Stimulated activated CD4-positive, alpha-beta T cell treated with anti-CD3 and anti-CD28 coated beads, Interleukin-4, amount 100 ng/mL, for 24 hours (primary cell): Measurements from ENCODE around the gene KIDINS220.

Source experiments
- DNase-seq: peaks from one replicate; pipeline ENCODE4 v3.0.0-alpha.2; 2020

Gene KIDINS220

DNA sequence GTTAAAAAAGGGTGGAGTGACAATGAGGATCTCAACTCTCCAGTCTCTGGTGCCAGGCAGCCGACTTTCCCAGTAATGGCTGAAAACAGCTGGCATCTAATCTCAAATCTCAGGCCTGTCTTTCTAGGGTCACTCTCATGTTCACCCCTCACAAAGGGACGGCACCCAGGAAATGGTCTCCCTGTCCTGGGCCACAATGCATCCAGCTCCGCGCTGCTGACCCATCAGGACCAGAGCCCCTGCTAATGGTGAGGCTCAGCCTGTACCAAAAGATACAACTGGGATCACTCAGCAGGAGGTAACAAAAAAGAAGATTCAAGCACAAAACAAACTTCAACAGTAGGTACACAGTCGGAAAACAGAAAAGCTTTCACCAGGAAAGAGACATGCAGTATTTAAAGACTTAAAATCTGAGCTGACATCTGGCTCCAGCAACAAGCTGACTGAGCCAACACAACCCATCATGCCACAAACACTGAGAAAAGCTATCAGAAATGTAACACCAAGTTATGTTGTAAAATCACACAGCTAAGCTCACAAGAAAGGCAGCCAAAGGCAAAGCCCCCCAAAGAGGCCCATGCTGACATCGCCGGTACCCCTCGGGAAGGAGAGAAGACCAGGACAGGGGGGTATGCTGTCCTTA is 13.6 kb upstream of the KIDINS220 start:
- no peak for DNase-seq

- no peak for DNase-seq
These were observed 11.9 kb upstream of the KIDINS220 start for GRCh38 chr2:8849327-8849726.

DNA sequence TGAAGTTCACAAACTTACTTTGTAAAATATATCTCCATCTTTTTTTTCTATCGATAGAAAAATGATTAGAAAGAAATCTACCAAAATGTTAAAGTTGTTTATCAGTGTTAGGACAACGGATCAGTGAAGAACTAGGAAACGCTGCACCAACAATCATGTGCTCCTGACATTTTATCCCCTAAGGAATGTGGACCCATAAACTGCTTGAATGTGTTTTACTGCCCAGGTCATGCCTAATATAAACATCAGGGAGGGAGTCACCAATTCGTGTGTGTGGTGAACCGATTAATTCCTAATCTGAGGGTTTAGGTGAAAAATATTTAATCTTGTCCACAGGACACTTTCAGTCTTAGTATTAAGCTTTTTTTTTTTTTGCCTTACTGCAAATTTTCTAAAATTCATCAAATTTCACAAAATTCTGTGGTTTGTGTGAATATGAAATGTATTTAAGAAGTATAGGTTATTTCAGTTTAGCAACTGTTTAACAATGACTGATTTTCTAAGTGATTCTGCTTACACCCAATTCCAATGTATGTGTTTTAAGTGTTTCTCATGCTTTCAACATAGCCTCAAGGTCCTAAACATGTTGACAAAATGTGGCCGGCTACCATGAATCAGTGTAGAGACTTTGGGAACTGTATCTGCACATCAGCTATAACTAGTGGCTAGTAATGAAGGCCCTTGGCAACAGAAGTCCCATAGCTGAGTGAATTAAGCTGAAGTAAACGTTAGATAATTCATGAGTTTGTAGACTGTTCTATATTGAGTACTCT is 11.1 kb upstream of the KIDINS220 start:
- DNase-seq = no peak

DNA sequence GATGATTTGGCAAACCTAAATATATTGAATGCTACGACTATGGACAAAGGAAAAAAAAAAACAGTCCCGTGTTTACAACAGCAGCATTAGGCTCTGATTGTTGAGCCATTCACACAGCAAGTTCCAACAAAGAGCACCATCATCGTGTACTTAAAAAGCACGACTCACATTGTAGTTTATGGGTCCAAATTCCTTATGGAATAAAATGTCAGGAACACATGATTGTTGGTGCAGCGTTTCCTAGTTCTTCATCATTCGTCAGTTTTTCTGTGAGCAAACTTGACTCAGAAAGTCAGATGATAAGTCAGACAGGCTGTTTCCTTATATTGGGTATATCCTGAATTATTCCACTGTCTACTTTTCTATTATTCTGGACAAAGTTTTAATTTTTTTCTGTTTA is 10.0 kb upstream of the KIDINS220 start:
- DNase-seq = no peak

DNA sequence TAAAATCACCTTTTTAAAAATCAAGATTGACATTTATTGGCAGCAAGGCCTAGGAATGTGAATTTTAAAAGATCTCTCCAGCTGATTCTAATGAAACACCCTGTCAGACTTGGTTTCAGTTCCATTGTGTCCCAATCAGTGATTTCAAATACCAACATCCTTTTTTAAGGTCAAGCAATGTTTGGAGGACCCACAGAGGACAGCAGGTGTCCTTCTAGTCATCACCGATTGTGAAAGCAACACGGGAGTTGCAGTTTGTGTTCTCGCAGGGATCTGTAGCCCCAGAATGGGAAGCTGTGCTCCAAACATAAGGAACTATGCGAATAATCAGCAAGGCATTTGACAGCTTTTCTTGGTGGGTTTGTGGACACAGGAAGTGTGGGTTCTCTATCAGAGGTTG is 4.5 kb upstream of the KIDINS220 start:
- DNase-seq = no peak

DNA sequence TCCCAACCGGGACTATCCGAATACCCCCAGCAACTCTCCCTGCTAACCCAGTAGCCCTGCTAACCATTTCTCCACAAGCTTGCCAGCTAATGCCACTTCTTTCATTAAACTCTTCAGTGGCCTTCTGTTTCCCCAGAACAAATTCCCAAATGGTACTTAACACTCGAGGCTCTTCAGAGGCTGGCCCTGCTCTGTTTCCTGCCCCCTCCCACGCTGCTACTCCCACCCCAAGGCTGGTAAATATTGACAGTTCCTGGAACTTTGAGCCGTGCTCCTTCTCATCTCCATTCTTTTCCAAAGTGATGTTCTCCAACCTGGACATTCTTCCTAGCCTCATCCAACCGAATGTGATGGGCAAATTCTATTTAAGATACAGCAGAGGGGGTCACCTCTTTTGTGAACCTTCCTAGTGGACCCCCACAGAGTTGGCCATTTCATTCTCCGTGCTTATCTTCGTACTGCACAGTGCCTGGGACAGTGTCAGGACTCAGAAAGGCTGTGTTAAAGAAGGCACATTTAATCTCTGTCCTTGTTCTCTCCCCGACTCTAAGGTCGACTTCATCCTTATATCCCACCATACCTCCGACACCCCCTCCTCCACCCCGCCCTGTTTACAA is 3.2 kb upstream of the KIDINS220 start:
- no peak for DNase-seq

- DNase-seq = no peak
These were observed 2.0 kb upstream of the KIDINS220 start for GRCh38 chr2:8839189-8839965.

- no peak for DNase-seq
These were observed 355 bp upstream of the KIDINS220 start for GRCh38 chr2:8837795-8838140.

DNA sequence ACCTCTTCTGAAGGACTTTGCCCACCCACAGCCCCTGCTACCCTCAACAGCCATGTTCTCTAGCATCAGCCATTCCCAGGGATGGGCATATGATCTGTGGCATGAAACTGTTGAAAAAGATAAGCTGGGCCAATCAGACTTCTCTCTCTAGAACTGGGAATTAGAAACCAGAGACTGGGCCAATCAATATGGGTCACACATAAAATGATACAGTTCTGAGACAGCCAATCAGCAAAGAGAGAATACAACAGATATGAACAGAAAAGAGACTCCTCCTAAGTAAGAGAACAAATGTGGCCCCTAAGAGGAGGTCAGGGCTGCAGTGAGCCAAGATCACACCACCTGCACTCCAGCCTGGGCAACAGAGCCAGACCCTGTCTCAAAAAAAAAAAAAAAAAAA is 2.1 kb downstream of the KIDINS220 start:
- DNase-seq = no peak

DNA sequence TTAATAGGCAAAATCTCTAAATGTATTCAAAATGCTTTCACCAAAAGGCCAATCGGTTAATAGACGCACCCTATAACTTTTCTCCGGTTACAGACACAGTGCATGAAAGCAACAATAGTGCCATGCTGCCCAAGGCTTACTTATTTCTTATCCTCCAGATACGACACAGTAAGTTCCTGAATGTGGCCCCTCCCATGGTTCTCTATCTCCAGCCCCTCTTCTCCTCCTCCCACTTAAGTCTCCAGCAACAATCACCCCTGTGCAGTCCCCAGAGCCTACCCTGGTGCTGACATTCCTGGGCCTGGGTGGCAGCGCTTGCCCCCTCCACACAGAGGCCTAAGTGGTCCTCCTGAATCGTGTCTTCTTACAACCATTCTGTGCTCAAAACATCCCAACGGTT is 3.6 kb downstream of the KIDINS220 start:
- DNase-seq = no peak

GRCh38 chr2:8831516-8831915 is 5.9 kb downstream of the KIDINS220 start:
- DNase-seq = no peak

- no peak for DNase-seq
These were observed 9.7 kb downstream of the KIDINS220 start for GRCh38 chr2:8827729-8828128.

- DNase-seq = no peak
These were observed 15.2 kb downstream of the KIDINS220 start for GRCh38 chr2:8822218-8822617.

- no peak for DNase-seq
These were observed 15.9 kb downstream of the KIDINS220 start for GRCh38 chr2:8821276-8822217.

DNA sequence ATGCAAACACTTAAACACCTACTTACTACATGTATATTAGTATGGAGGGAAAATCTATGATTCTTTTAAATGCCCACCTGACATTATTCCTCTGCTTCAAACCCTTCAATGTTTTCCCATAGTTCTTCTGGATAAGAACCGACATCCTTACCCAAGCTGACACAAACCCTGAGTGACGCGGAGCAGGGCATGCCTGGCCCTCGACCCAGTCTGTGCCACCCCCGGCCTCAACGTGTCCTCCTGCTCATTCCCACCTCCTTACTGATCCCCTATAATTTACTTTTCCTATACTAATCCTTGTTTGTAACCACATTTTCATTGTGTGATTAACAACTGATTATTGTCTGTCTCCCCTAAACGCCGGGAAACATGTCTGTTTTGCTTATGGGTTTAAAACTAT is 17.5 kb downstream of the KIDINS220 start:
- DNase-seq = no peak

DNA sequence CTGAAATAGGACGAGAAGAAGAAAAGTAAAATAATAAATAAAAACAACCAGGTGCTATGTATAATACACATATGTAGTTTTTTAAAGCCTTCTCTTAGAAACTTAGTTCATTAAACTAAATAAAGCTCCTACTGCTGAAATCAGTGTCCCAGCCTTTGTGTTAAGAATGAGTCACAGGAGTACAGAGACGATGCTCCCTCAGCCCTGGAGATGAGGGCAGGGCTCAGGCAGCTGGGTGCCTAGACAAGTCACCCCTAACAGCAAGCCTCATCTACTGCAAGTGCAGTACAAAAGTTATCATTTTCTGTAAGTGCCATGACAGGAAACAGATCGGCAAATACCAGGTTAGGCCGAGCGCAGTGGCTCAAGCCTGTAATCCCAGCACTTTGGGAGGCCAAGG is 18.2 kb downstream of the KIDINS220 start:
- DNase-seq = no peak

- DNase-seq = no peak
These were observed 20.2 kb downstream of the KIDINS220 start for GRCh38 chr2:8817221-8817620.

DNA sequence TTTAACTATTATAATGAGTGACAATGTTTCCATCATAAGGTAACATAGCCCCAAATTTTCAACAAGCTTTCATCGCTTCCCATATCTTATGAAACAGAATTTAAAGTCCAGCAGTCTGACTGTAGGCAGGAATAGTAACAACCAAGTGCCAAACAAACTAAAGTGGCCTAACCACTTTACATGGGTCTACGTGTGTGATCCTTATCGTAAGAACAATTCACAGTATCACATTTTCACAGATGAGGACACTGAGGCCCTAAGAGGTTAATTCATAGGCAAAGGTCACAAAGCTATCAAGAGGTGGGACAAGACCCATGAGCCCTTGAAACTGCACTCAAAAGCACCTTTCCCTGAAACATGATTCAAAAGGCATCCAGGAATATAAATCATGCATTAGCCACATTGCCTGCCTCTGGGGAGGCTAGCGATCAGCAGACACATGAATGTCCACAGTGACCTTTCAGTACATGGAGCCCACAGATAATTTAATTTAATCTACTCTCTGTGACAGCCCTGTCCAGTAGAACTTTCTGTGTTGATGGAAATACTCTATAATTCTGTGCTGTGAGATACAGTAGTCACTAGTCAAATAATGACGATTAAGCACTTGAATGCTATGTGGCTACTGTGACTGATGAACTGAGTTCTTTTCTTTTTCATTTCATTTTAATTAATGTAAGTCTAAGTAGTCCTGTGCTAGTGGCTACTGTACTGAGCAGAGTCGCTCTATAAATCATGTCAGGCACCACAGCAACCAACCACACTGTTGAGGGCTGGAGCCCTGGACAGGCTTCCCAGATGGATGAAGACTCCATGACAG is 30.3 kb downstream of the KIDINS220 start:
- DNase-seq = no peak

DNA sequence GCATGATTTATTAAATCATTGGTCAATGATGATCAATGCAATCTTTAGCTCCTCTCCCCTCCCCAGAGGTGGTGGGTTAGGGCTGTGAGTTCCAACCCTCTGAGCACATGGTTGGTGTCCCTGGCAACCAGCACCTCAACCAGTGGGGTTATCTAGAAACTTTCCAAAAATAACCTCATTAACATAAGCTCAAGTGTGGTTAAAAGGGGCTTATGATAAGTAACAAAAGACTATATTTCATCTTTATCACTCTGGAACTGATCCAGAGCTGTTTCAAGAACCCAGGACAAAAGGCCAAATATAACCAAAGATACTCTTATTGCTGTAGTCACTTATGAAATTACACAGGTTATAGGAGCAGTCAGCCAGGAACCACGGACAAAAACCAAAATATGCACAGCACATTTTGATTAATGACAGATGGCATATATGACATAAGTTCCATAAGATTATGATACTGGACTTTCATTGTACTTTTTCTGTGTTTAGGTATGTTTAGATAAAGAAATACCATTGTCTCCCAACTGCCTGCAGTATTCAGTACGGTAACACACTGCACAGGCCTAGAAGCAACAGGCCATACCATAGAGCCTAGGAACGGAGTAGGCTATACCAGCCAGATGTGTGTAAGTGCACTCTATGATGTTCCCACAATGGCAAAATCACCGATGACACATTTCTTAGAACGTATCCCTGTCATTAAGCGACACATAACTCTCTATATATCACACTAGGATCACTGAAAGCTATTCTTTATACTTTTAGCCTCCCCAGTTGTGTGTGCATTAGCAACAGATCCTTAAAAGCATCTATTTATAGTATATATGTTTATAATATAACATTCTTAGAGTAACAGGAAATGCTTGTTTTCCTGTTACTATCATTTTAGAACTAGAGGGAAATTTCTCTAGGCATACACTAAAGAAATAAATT is 31.9 kb downstream of the KIDINS220 start:
- no peak for DNase-seq

DNA sequence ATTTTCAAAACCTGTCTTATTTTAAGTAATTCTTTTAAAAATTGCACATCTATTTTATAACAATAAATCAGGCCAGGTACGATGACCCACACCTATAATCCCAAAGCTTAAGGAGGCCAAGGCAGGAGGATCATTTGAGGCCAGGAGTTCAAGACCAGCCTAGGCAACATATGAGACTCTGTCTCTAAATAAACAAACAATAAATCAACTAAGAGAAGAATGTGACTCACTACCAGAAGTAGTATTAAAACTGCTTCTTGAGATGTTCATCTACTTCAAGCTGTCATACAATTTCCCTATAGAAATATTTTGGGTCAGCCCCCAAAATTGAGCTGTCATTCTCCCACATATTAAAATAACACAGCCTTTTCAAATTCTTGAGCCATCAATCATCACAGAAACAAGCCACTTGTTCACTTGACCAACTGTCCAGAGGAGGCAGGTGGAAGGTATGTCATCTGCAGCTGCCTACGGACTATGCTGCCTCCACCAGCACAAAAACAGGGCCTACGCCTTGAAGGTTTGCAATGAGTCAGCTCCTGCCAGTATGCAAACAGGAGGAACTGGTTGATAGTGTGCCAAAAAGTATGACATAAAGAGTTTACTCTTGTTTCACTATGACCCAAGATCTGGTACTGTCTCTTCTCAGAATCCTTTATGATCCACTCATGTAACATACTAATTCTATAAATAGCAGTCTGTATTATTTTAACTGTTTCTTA is 33.6 kb downstream of the KIDINS220 start:
- DNase-seq = peak; percentile 63
